Measurements from ENCODE around the gene CDKN2D. TPM values are rescaled to one million over a fixed set of nuclear protein-coding genes. Genes with fewer than 3 reads are reported as not detected.

Gene CDKN2D
- 25.3 TPM for polyA plus RNA-seq (2013, experiment 1 of 2; ENCODE audit: insufficient read length)
- 11.5 TPM for polyA plus RNA-seq (2013, experiment 2 of 2; ENCODE audit: insufficient read length)

- peak; percentile 99 for DNase-seq
Observed at GRCh38 chr19:10568826-10569651, at the start of gene CDKN2D. CDKN2D (minus strand) TSS chr19:10568979; CDS start chr19:10568653, 326 bp downstream.

GRCh38 chr19:10617409-10618121 lies 48.8 kb upstream of the CDKN2D start:
- peak; percentile 93 for DNase-seq

- DNase-seq = no peak
Observed at GRCh38 chr19:10615429-10616023, 46.7 kb upstream of the CDKN2D start.

- no peak for DNase-seq
Observed at GRCh38 chr19:10612499-10613119, 43.8 kb upstream of the CDKN2D start.

- no peak for DNase-seq
Observed at GRCh38 chr19:10611907-10612306, 43.1 kb upstream of the CDKN2D start.

GRCh38 chr19:10604460-10604980 lies 35.7 kb upstream of the CDKN2D start:
- DNase-seq = no peak

GRCh38 chr19:10603873-10604459 lies 35.2 kb upstream of the CDKN2D start:
- no peak for DNase-seq

- DNase-seq = peak; percentile 62
Observed at GRCh38 chr19:10603084-10603872, 34.5 kb upstream of the CDKN2D start.

GRCh38 chr19:10602330-10603083 lies 33.7 kb upstream of the CDKN2D start:
- DNase-seq = peak; percentile 78

- DNase-seq = no peak
Observed at GRCh38 chr19:10601999-10602329, 33.2 kb upstream of the CDKN2D start.

- no peak for DNase-seq
Observed at GRCh38 chr19:10600149-10600548, 31.4 kb upstream of the CDKN2D start.

- no peak for DNase-seq
Observed at GRCh38 chr19:10593820-10594637, 25.2 kb upstream of the CDKN2D start.

- DNase-seq = no peak
Observed at GRCh38 chr19:10593148-10593547, 24.4 kb upstream of the CDKN2D start.

GRCh38 chr19:10587839-10588150 lies 19.0 kb upstream of the CDKN2D start:
- no peak for DNase-seq

GRCh38 chr19:10587022-10587838 lies 18.5 kb upstream of the CDKN2D start, which contains the start of gene AP1M2:
AP1M2 (minus strand) TSS chr19:10587312; CDS start chr19:10587231, 81 bp downstream.
- DNase-seq = no peak

- DNase-seq = no peak
Observed at GRCh38 chr19:10586396-10586795, 17.6 kb upstream of the CDKN2D start.

- no peak for DNase-seq
Observed at GRCh38 chr19:10583036-10583776, 14.4 kb upstream of the CDKN2D start.

- no peak for DNase-seq
Observed at GRCh38 chr19:10582091-10582490, 13.3 kb upstream of the CDKN2D start.
